WTC11 (cell line): ENCODE measurements around the gene ABTB2. TPM values are rescaled to one million over a fixed set of nuclear protein-coding genes. Genes with fewer than 3 reads are reported as not detected.

Experiments used
- ATAC-seq: fragments of 200-7000 bp; cut with Tn5 transposase; 2 replicates; pipeline ENCODE4 v1.10.0; 2021; ENCODE audit warnings: mild to moderate bottlenecking, moderate library complexity
- CTCF ChIA-PET: fragments of 300-600 bp; sonication (Branson Sonifier 250); formaldehyde crosslinking; loops from one replicate; lab custom pipeline; 2021; ENCODE audit warnings: antibody characterized with exemption; lab: Charles Lee
- POLR2A ChIA-PET: fragments of 350-600 bp; sonication (Branson Sonifier 250); formaldehyde crosslinking; loops from one replicate; lab custom pipeline; 2021; ENCODE audit warnings: antibody characterized with exemption; lab: Charles Lee
- DNase-seq: peaks from one replicate; pipeline ENCODE4 v3.0.0; 2021; ENCODE audit warnings: low spot score
- H3K27ac Mint-ChIP-seq: 2 replicates; pipeline ENCODE4 v1.8.0; 2021; ENCODE audit warnings: mixed read lengths
- H3K27me3 Mint-ChIP-seq: 2 replicates; pipeline ENCODE4 v1.8.0; 2021; ENCODE audit warnings: low read depth, mild to moderate bottlenecking, moderate library complexity, mixed read lengths
- H3K36me3 Mint-ChIP-seq: 2 replicates; pipeline ENCODE4 v1.8.0; 2021; ENCODE audit warnings: mixed read lengths
- H3K4me1 Mint-ChIP-seq: 2 replicates; pipeline ENCODE4 v1.8.0; 2022; ENCODE audit warnings: mixed read lengths
- H3K4me3 Mint-ChIP-seq: 2 replicates; pipeline ENCODE4 v1.8.0; 2021; ENCODE audit warnings: mild to moderate bottlenecking, moderate library complexity, mixed read lengths
- H3K9me3 Mint-ChIP-seq: 2 replicates; pipeline ENCODE4 v1.8.0; 2021; ENCODE audit warnings: mixed read lengths
- CREB1 ChIP-seq: sonication (generic); formaldehyde crosslinking; IDR thresholded peaks from 2 replicates; pipeline ENCODE4 v1.8.0; 2023; ENCODE audit warnings: mild to moderate bottlenecking, missing genetic modification reagents
- ESRRA ChIP-seq: sonication (generic); formaldehyde crosslinking; IDR thresholded peaks from 2 replicates; pipeline ENCODE4 v1.8.1; 2022; ENCODE audit warnings: mild to moderate bottlenecking, missing genetic modification reagents, borderline replicate concordance
- FOXK1 ChIP-seq: sonication (generic); formaldehyde crosslinking; IDR thresholded peaks from 2 replicates; pipeline ENCODE4 v1.8.0; 2022; ENCODE audit warnings: mild to moderate bottlenecking, moderate library complexity, missing genetic modification reagents
- FOXP1 ChIP-seq: sonication (generic); formaldehyde crosslinking; IDR thresholded peaks from 2 replicates; pipeline ENCODE4 v1.8.0; 2022; ENCODE audit warnings: missing genetic modification reagents, mild to moderate bottlenecking, moderate library complexity, borderline replicate concordance
- IRF2 ChIP-seq: sonication (generic); formaldehyde crosslinking; IDR thresholded peaks from 2 replicates; pipeline ENCODE4 v1.8.0; 2022; ENCODE audit warnings: low read depth, missing genetic modification reagents, borderline replicate concordance
- JUN ChIP-seq: sonication (generic); formaldehyde crosslinking; IDR thresholded peaks from 2 replicates; pipeline ENCODE4 v1.8.0; 2023; ENCODE audit warnings: mild to moderate bottlenecking, missing genetic modification reagents
- KAT7 ChIP-seq: sonication (generic); formaldehyde crosslinking; IDR thresholded peaks from 2 replicates; pipeline ENCODE4 v1.8.1; 2023; ENCODE audit warnings: missing genetic modification reagents, mild to moderate bottlenecking, borderline replicate concordance
- SMAD3 ChIP-seq: sonication (generic); formaldehyde crosslinking; IDR thresholded peaks from 2 replicates; pipeline ENCODE4 v1.8.0; 2022; ENCODE audit warnings: missing genetic modification reagents, mild to moderate bottlenecking, borderline replicate concordance
- TP53 ChIP-seq: sonication (generic); formaldehyde crosslinking; IDR thresholded peaks from 2 replicates; pipeline ENCODE4 v1.8.1; 2023; ENCODE audit warnings: mild to moderate bottlenecking, missing genetic modification reagents
- ZNF232 ChIP-seq: sonication (generic); formaldehyde crosslinking; IDR thresholded peaks from 2 replicates; pipeline ENCODE4 v1.8.0; 2022; ENCODE audit warnings: mild to moderate bottlenecking, missing genetic modification reagents
- ZNF671 ChIP-seq: fragments of 250-450 bp; sonication (Bioruptor Pico); IDR thresholded peaks from 2 replicates; pipeline ENCODE4 v1.8.0; 2021; ENCODE audit warnings: mild to moderate bottlenecking
- total RNA-seq: library from RNA; stranded (reverse); gene quantifications from 3 replicates; pipeline ENCODE4 v1.2.3, GENCODE V29; 2021
- TF ChIP-seq, protein P1 (sequence below): sonication (generic); formaldehyde crosslinking; IDR thresholded peaks from 2 replicates; pipeline ENCODE4 v1.8.0; 2023; ENCODE audit warnings: mild to moderate bottlenecking, missing genetic modification reagents
- TF ChIP-seq, protein P2 (sequence below): sonication (generic); formaldehyde crosslinking; IDR thresholded peaks from 2 replicates; pipeline ENCODE4 v1.8.1; 2023; ENCODE audit warnings: mild to moderate bottlenecking, moderate library complexity, missing genetic modification reagents
- TF ChIP-seq, protein P3 (sequence below): sonication (generic); formaldehyde crosslinking; IDR thresholded peaks from 2 replicates; pipeline ENCODE4 v1.8.0; 2022; ENCODE audit warnings: mild to moderate bottlenecking, missing genetic modification reagents
- TF ChIP-seq, protein P4 (sequence below): sonication (generic); formaldehyde crosslinking; IDR thresholded peaks from 2 replicates; pipeline ENCODE4 v1.8.1; 2023; ENCODE audit warnings: mild to moderate bottlenecking, missing genetic modification reagents, moderate library complexity
- TF ChIP-seq, protein P5 (sequence below): sonication (generic); formaldehyde crosslinking; IDR thresholded peaks from 2 replicates; pipeline ENCODE4 v1.8.1; 2023; ENCODE audit warnings: mild to moderate bottlenecking, missing genetic modification reagents
- TF ChIP-seq, protein P6 (sequence below): sonication (generic); formaldehyde crosslinking; IDR thresholded peaks from 2 replicates; pipeline ENCODE4 v1.8.0; 2022; ENCODE audit warnings: missing genetic modification reagents

The ABTB2 gene
- total RNA-seq, 1 experiment from 2014 or later, result 12.8 TPM

DNA sequence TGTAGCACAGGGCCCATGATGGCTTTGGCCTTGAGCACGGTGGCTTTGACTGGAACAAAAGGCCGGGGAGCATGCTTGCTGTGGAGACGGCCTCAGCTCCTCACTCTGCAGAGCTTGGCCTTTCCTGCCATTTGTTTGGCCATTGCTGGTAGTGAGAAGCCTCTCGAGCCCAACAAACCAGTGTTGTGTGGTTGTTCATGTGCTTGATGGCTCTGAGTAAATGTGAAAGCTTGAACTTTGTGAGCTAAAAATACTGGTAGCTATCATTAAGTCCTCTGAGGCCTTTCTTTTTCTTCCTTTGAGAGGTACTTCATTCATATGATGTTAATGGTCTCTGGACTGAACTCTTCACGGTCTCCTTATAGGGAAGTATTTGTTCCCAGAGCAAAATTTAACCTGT is 212.7 kb downstream of the ABTB2 start:
- Mint-ChIP-seq H3K27me3 (no peaks in the 10 kb centered on the region), H3K9me3 (no peaks in the 10 kb centered on the region), H3K4me3 (no peak overlapping the region), H3K4me1 (no peaks in the 10 kb centered on the region), H3K27ac (no peak overlapping the region), H3K36me3 (peaks cover 69% of the 10 kb centered on the region)
- ATAC-seq, result no peak
- DNase-seq, result no peak
- POLR2A ChIA-PET, result no interaction called here
- CTCF ChIA-PET, result no interaction called here
- TF ChIP-seq FOXP1 (CRISPR knock-in tag) (no peak), TP53 (CRISPR knock-in tag) (no peak), ESRRA (CRISPR knock-in tag) (no peak), KAT7 (CRISPR knock-in tag) (no peak), IRF2 (CRISPR knock-in tag) (no peak), FOXK1 (CRISPR knock-in tag) (no peak), SMAD3 (CRISPR knock-in tag) (no peak), CREB1 (CRISPR knock-in tag) (no peak), ZNF671 (no peak)
- TF ChIP-seq, protein P1, sequence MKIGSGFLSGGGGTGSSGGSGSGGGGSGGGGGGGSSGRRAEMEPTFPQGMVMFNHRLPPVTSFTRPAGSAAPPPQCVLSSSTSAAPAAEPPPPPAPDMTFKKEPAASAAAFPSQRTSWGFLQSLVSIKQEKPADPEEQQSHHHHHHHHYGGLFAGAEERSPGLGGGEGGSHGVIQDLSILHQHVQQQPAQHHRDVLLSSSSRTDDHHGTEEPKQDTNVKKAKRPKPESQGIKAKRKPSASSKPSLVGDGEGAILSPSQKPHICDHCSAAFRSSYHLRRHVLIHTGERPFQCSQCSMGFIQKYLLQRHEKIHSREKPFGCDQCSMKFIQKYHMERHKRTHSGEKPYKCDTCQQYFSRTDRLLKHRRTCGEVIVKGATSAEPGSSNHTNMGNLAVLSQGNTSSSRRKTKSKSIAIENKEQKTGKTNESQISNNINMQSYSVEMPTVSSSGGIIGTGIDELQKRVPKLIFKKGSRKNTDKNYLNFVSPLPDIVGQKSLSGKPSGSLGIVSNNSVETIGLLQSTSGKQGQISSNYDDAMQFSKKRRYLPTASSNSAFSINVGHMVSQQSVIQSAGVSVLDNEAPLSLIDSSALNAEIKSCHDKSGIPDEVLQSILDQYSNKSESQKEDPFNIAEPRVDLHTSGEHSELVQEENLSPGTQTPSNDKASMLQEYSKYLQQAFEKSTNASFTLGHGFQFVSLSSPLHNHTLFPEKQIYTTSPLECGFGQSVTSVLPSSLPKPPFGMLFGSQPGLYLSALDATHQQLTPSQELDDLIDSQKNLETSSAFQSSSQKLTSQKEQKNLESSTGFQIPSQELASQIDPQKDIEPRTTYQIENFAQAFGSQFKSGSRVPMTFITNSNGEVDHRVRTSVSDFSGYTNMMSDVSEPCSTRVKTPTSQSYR (CRISPR knock-in tag), result no peak
- TF ChIP-seq, protein P2, sequence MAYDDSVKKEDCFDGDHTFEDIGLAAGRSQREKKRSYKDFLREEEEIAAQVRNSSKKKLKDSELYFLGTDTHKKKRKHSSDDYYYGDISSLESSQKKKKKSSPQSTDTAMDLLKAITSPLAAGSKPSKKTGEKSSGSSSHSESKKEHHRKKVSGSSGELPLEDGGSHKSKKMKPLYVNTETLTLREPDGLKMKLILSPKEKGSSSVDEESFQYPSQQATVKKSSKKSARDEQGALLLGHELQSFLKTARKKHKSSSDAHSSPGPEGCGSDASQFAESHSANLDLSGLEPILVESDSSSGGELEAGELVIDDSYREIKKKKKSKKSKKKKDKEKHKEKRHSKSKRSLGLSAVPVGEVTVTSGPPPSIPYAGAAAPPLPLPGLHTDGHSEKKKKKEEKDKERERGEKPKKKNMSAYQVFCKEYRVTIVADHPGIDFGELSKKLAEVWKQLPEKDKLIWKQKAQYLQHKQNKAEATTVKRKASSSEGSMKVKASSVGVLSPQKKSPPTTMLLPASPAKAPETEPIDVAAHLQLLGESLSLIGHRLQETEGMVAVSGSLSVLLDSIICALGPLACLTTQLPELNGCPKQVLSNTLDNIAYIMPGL (CRISPR knock-in tag), result no peak
- TF ChIP-seq, protein P3, sequence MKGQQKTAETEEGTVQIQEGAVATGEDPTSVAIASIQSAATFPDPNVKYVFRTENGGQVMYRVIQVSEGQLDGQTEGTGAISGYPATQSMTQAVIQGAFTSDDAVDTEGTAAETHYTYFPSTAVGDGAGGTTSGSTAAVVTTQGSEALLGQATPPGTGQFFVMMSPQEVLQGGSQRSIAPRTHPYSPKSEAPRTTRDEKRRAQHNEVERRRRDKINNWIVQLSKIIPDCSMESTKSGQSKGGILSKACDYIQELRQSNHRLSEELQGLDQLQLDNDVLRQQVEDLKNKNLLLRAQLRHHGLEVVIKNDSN (CRISPR knock-in tag), result no peak
- TF ChIP-seq, protein P4, sequence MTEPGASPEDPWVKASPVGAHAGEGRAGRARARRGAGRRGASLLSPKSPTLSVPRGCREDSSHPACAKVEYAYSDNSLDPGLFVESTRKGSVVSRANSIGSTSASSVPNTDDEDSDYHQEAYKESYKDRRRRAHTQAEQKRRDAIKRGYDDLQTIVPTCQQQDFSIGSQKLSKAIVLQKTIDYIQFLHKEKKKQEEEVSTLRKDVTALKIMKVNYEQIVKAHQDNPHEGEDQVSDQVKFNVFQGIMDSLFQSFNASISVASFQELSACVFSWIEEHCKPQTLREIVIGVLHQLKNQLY (CRISPR knock-in tag), result no peak
- TF ChIP-seq, protein P5, sequence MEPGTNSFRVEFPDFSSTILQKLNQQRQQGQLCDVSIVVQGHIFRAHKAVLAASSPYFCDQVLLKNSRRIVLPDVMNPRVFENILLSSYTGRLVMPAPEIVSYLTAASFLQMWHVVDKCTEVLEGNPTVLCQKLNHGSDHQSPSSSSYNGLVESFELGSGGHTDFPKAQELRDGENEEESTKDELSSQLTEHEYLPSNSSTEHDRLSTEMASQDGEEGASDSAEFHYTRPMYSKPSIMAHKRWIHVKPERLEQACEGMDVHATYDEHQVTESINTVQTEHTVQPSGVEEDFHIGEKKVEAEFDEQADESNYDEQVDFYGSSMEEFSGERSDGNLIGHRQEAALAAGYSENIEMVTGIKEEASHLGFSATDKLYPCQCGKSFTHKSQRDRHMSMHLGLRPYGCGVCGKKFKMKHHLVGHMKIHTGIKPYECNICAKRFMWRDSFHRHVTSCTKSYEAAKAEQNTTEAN (CRISPR knock-in tag), result no peak

DNA sequence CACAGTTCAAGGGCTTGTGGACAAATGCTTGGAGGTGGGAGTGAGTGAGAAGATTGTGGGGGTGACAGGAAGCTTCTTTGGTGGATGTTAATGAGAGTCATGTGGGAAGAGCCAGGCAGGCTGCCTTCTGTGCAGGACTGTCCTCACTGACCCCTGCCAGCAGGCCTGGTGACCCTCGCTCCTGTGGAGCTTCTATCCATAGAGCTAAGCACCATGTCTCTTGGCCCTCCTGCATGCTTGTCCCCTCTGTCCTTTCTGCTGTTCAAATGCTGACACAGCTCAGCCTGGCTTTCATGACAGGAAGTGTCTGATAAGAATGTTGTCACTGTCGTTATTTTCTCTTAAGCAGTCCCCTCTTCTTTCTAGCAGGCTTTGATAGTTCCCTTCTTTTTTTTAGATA is 214.8 kb downstream of the ABTB2 start:
- H3K9me3 Mint-ChIP-seq, result no peaks in the 10 kb centered on the region
- ChIA-PET POLR2A (no interaction called here), CTCF (interaction anchor here (0.8 kb wide), 1 partner anchor 215 kb away, joined by 3 read pairs; no protein-coding TSS in a partner anchor)
- H3K27ac Mint-ChIP-seq, result no peak overlapping the region
- no peak for DNase-seq
- ATAC-seq, result no peak
- no peaks in the 10 kb centered on the region for H3K27me3 Mint-ChIP-seq
- H3K36me3 Mint-ChIP-seq, result peaks cover 78% of the 10 kb centered on the region
- no peak overlapping the region for H3K4me3 Mint-ChIP-seq
- no peaks in the 10 kb centered on the region for H3K4me1 Mint-ChIP-seq
- TF ChIP-seq FOXP1 (CRISPR knock-in tag), result no peak
- TF ChIP-seq ZNF232 (CRISPR knock-in tag), result no peak
- TF ChIP-seq, protein P6, sequence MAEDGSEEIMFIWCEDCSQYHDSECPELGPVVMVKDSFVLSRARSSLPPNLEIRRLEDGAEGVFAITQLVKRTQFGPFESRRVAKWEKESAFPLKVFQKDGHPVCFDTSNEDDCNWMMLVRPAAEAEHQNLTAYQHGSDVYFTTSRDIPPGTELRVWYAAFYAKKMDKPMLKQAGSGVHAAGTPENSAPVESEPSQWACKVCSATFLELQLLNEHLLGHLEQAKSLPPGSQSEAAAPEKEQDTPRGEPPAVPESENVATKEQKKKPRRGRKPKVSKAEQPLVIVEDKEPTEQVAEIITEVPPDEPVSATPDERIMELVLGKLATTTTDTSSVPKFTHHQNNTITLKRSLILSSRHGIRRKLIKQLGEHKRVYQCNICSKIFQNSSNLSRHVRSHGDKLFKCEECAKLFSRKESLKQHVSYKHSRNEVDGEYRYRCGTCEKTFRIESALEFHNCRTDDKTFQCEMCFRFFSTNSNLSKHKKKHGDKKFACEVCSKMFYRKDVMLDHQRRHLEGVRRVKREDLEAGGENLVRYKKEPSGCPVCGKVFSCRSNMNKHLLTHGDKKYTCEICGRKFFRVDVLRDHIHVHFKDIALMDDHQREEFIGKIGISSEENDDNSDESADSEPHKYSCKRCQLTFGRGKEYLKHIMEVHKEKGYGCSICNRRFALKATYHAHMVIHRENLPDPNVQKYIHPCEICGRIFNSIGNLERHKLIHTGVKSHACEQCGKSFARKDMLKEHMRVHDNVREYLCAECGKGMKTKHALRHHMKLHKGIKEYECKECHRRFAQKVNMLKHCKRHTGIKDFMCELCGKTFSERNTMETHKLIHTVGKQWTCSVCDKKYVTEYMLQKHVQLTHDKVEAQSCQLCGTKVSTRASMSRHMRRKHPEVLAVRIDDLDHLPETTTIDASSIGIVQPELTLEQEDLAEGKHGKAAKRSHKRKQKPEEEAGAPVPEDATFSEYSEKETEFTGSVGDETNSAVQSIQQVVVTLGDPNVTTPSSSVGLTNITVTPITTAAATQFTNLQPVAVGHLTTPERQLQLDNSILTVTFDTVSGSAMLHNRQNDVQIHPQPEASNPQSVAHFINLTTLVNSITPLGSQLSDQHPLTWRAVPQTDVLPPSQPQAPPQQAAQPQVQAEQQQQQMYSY (CRISPR knock-in tag), result no peak
- no peak for TF ChIP-seq JUN (CRISPR knock-in tag)
